Endodermal cell (in vitro differentiated cells): ENCODE measurements around the gene TPX2. TPM values are rescaled to one million over a fixed set of nuclear protein-coding genes. Genes with fewer than 3 reads are reported as not detected.
"Not testable (repeated sequence)": the region's sequence is repeated elsewhere in the genome, so short reads cannot be mapped to it uniquely, and the experiment has no call there.

Source experiments
- DNase-seq: peaks from one replicate; pipeline ENCODE4 v3.0.0-alpha.2; 2017
- H3K27ac ChIP-seq: 2 replicates; pipeline ENCODE4 v1.5.1; 2013; ENCODE audit warnings: mild to moderate bottlenecking, low read depth, low read length, moderate library complexity
- H3K27me3 ChIP-seq: 2 replicates; pipeline ENCODE4 v1.6.1; 2013; ENCODE audit warnings: mild to moderate bottlenecking, low read length, moderate library complexity; ENCODE audit not compliant: insufficient read depth, control insufficient read depth, poor library complexity, severe bottlenecking
- H3K36me3 ChIP-seq: 2 replicates; pipeline ENCODE4 v1.7.0; 2013; ENCODE audit warnings: mild to moderate bottlenecking, low read length, moderate library complexity; ENCODE audit not compliant: control insufficient read depth, insufficient read depth
- H3K4me1 ChIP-seq: one replicate; pipeline ENCODE4 v1.7.0; 2013; ENCODE audit warnings: low read length; ENCODE audit not compliant: control insufficient read depth, insufficient read depth
- H3K4me3 ChIP-seq: 2 replicates; pipeline ENCODE4 v1.5.1; 2013; ENCODE audit warnings: mild to moderate bottlenecking, low read length, moderate library complexity
- H3K9ac ChIP-seq: 2 replicates; pipeline ENCODE4 v1.6.1; 2013; ENCODE audit warnings: mild to moderate bottlenecking, low read length, moderate library complexity; ENCODE audit not compliant: poor library complexity, severe bottlenecking; ENCODE audit errors: extremely low read depth
- H3K9me3 ChIP-seq: 2 replicates; pipeline ENCODE4 v1.6.1; 2013; ENCODE audit warnings: mild to moderate bottlenecking, low read length, moderate library complexity; ENCODE audit not compliant: control insufficient read depth
- H3K27ac Mint-ChIP-seq: 2 replicates; pipeline ENCODE4 v1.8.0; 2020; ENCODE audit warnings: mixed read lengths
- H3K27me3 Mint-ChIP-seq: 2 replicates; pipeline ENCODE4 v1.8.0; 2021; ENCODE audit warnings: mild to moderate bottlenecking, mixed read lengths; ENCODE audit not compliant: insufficient read depth
- H3K36me3 Mint-ChIP-seq: 2 replicates; pipeline ENCODE4 v1.8.0; 2020; ENCODE audit warnings: low read depth, mixed read lengths
- H3K4me1 Mint-ChIP-seq: 2 replicates; pipeline ENCODE4 v1.8.0; 2020; ENCODE audit warnings: mixed read lengths
- H3K4me3 Mint-ChIP-seq: 2 replicates; pipeline ENCODE4 v1.8.0; 2020; ENCODE audit warnings: mild to moderate bottlenecking, moderate library complexity, mixed read lengths
- H3K9me3 Mint-ChIP-seq: 2 replicates; pipeline ENCODE4 v1.8.0; 2020; ENCODE audit warnings: mild to moderate bottlenecking, mixed read lengths
- whole genome bisulfite sequencing, 2 experiments: methylation state at CpG; one replicate each; pipeline versions ENCODE4 v1.1.5 to v1.1.7; 2013; ENCODE audit warnings: missing lambda C conversion rate in 2 of 2, mixed read lengths in 1 of 2; ENCODE audit not compliant: insufficient coverage in 1 of 2, insufficient read length in 1 of 2; 5-methylcytosine and 5-hydroxymethylcytosine counted together
- total RNA-seq, 2 donors: library from RNA; stranded (reverse); fragmentation: NEBNext Ultra II Directional in 1 of 2; extraction: Animal tissue kit (Norgen Biotek cat#: 25700) in 1 of 2; gene quantifications; 2 replicates in 1 of 2; 3 replicates in 1 of 2; pipeline ENCODE4 v1.2.1, GENCODE V29; 2021
- TF ChIP-seq, protein P1 (sequence below): fragments of 200-600 bp; sonication (generic); conservative IDR thresholded peaks from 2 replicates; pipeline ENCODE4 v1.5.0; 2021; ENCODE audit warnings: antibody characterized with exemption, mild to moderate bottlenecking

The TPX2 gene
- total RNA-seq, 2 donors from 2014 or later, result 108 to 118 TPM

DNA sequence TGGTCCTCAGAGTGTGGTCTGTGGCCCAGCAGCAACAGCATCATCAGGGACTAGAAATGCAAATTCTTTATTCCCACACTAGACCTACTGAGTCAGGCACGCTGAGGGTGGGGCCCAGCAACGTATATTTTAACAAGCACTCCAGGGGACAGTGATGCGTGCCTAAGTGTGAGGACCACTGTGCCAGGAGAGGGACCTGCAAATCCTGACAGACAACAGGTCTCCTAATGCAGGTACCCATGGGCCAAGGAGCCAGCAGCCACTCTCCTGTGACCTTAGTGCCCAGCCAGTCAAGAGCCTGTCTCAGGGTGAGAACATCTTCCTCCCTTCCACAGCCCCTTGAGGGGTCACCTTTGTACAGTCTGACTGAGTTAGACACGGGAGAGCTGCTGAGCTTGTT is 72.1 kb downstream of the TPX2 start:
- H3K27ac Mint-ChIP-seq, result no peak overlapping the region
- peaks cover 10% of the 10 kb centered on the region for H3K36me3 ChIP-seq
- H3K4me1 Mint-ChIP-seq, result peaks cover 8% of the 10 kb centered on the region
- no peak overlapping the region for H3K4me3 ChIP-seq
- WGBS, 2 experiments, result 88 to 96% methylated on average over 2 to 4 of the region's 4 CpGs
- no peak for DNase-seq
- no peak overlapping the region for H3K4me3 Mint-ChIP-seq
- no peaks in the 10 kb centered on the region for H3K9me3 Mint-ChIP-seq
- H3K4me1 ChIP-seq, result peaks cover 7% of the 10 kb centered on the region
- H3K9me3 ChIP-seq, result no peaks in the 10 kb centered on the region
- H3K27me3 ChIP-seq, result no peaks in the 10 kb centered on the region
- H3K9ac ChIP-seq, result no peak overlapping the region
- TF ChIP-seq, protein P1, sequence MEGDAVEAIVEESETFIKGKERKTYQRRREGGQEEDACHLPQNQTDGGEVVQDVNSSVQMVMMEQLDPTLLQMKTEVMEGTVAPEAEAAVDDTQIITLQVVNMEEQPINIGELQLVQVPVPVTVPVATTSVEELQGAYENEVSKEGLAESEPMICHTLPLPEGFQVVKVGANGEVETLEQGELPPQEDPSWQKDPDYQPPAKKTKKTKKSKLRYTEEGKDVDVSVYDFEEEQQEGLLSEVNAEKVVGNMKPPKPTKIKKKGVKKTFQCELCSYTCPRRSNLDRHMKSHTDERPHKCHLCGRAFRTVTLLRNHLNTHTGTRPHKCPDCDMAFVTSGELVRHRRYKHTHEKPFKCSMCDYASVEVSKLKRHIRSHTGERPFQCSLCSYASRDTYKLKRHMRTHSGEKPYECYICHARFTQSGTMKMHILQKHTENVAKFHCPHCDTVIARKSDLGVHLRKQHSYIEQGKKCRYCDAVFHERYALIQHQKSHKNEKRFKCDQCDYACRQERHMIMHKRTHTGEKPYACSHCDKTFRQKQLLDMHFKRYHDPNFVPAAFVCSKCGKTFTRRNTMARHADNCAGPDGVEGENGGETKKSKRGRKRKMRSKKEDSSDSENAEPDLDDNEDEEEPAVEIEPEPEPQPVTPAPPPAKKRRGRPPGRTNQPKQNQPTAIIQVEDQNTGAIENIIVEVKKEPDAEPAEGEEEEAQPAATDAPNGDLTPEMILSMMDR, result no peak
- H3K36me3 Mint-ChIP-seq, result no peaks in the 10 kb centered on the region
- H3K27me3 Mint-ChIP-seq, result no peaks in the 10 kb centered on the region
- no peak overlapping the region for H3K27ac ChIP-seq

DNA sequence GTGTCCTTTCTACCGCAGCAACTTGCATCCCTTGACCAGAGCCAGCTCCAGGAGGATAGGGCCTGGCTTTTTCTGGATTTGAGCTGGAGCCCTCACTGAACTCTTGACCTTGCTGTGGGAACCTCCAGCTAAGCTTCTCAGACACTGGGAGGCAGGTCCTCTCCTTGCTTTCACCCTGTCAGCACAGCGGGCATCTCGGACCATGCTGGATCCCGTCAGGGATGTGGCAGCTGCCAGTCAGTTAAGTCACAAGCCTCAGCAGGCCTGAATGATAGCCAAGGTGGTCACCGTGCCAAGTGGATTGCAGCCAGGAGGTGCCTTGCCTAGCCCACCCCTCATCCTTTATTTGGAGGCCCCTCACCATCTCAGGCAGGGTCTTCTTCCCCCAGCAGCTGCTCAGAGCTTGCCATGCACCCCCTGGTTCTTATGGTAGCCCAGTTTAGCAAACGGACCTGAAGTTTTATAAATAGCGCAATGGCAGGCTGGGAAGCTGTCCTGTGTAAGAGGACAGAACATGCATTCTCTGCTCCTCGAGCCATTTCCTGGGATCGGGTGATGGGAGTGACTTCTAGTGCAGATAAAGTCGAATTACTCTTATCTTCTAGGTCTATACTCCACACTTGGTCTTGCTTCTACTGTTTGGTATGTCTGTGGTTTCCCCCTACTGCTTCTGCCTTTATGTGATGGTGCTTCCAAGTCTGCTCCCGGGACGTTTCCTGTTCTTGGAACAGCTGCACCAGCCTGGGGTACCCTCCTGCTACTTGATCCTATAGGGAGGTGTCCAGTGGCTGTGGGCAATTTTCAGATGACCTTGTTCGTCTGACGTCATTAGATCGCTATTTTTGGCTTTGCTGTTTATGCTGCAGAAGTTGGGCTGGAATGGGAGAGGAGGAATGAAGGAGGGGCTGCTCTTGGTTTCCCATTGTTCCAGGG is 73.0 kb downstream of the TPX2 start:
- H3K27me3 Mint-ChIP-seq, result no peaks in the 10 kb centered on the region
- peaks cover 7% of the 10 kb centered on the region for H3K4me1 ChIP-seq
- H3K4me1 Mint-ChIP-seq, result peaks cover 8% of the 10 kb centered on the region
- no peak overlapping the region for H3K27ac ChIP-seq
- WGBS, 2 experiments, result 93 to 94% methylated on average over 10 to 15 of the region's 15 CpGs
- no peak overlapping the region for H3K27ac Mint-ChIP-seq
- H3K4me3 Mint-ChIP-seq, result no peak overlapping the region
- no peak overlapping the region for H3K9ac ChIP-seq
- no peaks in the 10 kb centered on the region for H3K9me3 ChIP-seq
- no peaks in the 10 kb centered on the region for H3K27me3 ChIP-seq
- DNase-seq, result no peak
- TF ChIP-seq, protein P1, result no peak
- peaks cover 3% of the 10 kb centered on the region for H3K36me3 ChIP-seq
- no peaks in the 10 kb centered on the region for H3K36me3 Mint-ChIP-seq
- H3K4me3 ChIP-seq, result no peak overlapping the region
- no peaks in the 10 kb centered on the region for H3K9me3 Mint-ChIP-seq

DNA sequence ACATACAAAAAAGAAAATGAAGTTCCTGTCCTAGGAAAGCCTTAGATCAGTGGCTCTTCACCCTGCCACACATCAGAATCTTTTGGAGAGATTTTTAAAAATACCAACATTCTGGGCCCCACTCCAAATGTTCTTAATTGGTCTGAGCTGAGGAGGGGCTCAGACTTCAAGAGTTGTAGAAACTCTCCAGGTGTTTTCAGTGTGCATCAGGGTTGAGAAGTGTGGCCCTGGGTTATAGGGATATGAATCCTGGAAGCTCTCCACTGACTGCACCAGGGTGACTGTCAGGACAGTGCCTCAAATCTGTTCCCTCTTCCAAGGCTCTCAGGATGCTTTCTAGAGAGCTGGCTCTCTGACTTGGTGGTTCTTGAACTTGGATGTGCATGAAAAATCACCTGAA is 74.5 kb downstream of the TPX2 start:
- H3K4me3 ChIP-seq, result no peak overlapping the region
- Mint-ChIP-seq H3K9me3 (no peaks in the 10 kb centered on the region), H3K27me3 (no peaks in the 10 kb centered on the region), H3K4me1 (peaks cover 8% of the 10 kb centered on the region), H3K4me3 (no peak overlapping the region), H3K36me3 (no peaks in the 10 kb centered on the region), H3K27ac (no peak overlapping the region)
- no peaks in the 10 kb centered on the region for H3K27me3 ChIP-seq
- no peak for DNase-seq
- H3K27ac ChIP-seq, result no peak overlapping the region
- TF ChIP-seq, protein P1, result no peak
- H3K4me1 ChIP-seq, result peaks cover 7% of the 10 kb centered on the region
- no peaks in the 10 kb centered on the region for H3K9me3 ChIP-seq
- H3K9ac ChIP-seq, result no peak overlapping the region
- no peaks in the 10 kb centered on the region for H3K36me3 ChIP-seq

DNA sequence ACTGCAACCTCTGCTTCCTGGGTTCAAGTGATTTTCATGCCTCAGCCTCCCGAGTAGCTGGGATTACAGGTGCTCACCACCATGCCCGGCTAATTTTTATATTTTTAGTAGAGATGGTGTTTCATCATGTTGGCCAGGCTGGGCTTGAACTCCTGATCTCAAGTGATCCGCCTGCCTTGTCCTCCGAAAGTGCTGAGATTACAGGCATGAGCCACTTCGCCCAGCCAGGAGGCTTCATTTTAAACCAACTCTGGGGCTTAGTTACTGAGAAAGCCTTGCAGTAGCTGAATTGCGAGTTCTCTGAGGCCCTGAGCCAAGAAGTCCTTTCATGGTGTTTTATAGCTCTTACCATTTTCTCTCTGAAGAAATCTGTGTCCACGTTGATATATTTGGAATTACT is 75.1 kb downstream of the TPX2 start:
- DNase-seq, H3K4me3 ChIP-seq, H3K27me3 ChIP-seq, H3K9me3 ChIP-seq, H3K27ac Mint-ChIP-seq, H3K4me1 ChIP-seq, H3K27me3 Mint-ChIP-seq, H3K36me3 ChIP-seq, H3K27ac ChIP-seq, H3K9me3 Mint-ChIP-seq, H3K36me3 Mint-ChIP-seq, H3K4me1 Mint-ChIP-seq, H3K4me3 Mint-ChIP-seq, H3K9ac ChIP-seq: not testable (repeated sequence)
- 90 to 95% methylated on average over 6 to 7 of the region's 7 CpGs for WGBS, 2 experiments
